GM19351 (cell line): ENCODE measurements around the gene PTPRN2.

Source experiments
- ATAC-seq: cut with Tn5 transposase; IDR thresholded peaks from one replicate; pipeline ENCODE4 v1.9.1; 2021; ENCODE audit warnings: mild to moderate bottlenecking, moderate library complexity; ENCODE audit not compliant: unreplicated experiment

PTPRN2 gene

GRCh38 chr7:158017111-158018097, 570.2 kb downstream of the PTPRN2 start:
- no peak for ATAC-seq

DNA sequence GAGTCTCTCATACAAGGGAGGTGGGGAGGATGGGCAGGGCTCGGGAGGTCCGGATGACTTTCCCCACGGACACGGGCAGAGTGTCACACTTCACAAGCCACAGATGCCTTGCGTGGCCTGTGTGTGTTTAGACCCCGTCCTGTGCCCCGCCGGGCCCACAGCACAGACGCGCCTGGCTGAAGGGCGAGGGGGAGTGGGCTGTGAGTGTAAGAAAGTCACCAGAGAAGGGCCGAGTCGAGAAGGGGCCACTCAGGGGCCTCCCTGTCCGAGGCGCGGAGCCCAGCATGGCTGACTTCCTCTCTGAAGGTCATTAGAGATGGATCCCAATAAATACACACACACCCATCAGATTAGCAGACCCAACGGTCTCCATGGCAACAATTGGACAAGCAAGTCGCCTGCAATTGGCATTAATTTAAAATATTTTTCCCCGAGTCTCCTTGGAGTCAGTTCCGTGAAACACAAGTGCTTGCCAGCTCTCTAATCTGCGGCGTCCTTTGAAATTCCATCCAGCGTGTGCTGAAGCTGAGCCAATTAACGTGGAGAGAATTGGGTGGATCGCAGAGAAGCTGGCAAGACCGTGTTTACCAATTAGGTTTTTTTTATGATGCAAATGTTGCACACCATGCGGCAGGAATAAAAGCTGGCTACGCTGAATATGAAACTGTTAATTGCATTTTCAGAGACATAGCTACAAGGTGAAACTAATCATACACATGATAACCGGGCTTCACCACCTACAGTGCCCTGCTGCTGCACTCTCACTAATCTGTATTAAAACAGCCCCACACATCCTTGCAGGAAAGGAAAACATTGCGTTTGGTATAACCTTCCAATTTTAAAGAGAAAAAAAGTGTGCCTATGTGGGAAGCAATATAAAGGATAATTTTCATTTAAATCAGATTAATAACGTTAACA, 571.2 kb downstream of the PTPRN2 start:
- ATAC-seq: no peak

DNA sequence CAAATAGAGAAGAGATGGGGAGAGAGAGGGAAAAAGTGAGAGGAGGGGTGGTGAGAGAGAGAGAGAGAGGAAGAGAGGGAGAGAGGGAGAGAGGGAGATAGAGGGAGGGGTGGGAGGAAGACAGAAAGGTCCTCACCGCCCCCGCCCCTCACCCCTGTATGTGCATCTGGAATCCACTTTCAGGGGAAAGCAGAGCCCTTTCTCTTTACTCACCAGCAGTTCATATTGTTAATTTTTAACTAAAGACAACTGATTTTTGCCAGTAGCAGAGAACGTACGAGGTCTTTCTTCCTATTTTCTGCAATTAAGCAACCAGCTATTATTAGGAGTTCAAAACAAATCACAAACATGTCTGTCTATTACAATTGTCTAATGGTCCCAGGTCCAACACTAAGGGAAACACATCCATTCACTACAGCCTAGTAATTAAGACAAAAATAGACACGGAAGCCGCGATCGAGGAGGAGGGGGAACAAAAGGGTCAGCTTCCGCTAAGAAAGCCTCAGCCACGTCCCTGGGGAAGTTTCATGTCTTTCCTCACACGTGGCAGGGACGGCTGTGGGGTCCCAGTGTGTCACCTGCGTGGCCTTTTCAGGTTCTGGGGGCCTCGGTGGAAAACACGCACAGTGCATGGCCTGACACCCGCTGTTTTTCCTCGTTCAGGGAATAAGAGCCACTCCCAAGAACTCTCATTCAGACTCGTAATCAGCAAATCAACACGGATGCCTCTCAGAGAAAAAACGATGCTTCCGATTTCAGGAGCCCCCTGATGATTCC, 572.0 kb downstream of the PTPRN2 start:
- no peak for ATAC-seq

DNA sequence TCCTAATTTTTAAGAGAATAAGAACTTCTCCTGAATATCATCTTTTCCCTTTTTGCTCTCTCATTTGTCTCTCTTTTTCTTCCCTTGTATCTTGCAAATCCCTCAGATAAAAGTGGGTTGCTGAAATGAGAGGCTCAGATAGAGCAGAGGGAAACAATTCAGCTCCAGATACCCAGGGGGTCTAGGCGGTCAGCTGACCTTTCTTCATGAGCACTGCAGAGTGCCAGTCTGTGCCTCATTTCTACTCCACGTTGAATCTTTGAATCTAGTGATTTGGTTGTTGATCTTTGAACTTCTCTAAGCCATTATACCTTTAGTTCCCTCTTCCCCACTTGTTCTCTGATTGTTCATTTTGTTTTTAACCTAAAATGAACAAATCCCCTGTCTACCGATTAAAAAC, 572.6 kb downstream of the PTPRN2 start:
- no peak for ATAC-seq

DNA sequence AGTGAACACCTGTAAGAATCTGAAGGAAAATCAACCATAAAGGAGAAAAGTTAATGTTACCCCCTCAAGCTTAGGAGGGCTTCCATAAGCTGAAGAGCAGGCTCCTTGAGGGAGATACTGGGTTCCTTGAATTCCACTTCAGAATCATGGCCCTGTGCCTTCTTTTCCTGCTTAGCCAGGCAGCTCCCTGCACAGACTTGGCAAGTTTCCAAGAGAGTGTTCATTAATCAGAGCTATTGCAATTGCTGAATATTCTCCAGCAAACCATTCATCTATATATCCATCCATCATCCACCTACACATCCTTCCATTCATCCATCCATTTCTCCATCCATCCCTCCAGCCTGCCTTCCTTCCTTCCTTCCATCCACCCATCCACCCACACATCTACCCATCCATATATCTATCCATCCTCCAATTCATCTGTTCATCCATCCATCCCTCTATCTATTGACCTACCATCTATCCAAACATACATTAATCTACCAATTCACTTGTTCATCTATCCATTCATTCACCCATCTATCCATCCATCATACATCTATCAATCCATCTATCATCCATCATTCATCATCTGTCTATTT, 574.4 kb downstream of the PTPRN2 start:
- no peak for ATAC-seq

DNA sequence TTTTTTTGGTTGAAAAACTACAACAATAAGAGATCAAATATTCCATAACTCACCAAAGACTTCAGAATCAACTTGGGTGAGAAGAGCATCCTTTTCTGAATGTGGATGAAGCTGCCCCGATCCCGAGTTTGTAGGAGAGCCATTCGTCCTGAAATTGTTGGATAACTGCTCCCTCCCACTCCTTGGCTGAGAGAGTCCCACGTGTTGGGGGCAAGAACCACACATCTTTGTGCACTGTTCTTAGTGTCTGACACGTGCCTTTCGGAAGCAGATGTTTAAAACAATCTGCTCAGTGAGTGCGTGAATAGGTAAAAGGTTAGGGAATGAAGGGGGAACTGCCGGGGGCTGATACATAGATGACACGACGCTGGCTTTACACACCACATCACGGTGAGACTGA, 575.7 kb downstream of the PTPRN2 start:
- ATAC-seq: no peak

DNA sequence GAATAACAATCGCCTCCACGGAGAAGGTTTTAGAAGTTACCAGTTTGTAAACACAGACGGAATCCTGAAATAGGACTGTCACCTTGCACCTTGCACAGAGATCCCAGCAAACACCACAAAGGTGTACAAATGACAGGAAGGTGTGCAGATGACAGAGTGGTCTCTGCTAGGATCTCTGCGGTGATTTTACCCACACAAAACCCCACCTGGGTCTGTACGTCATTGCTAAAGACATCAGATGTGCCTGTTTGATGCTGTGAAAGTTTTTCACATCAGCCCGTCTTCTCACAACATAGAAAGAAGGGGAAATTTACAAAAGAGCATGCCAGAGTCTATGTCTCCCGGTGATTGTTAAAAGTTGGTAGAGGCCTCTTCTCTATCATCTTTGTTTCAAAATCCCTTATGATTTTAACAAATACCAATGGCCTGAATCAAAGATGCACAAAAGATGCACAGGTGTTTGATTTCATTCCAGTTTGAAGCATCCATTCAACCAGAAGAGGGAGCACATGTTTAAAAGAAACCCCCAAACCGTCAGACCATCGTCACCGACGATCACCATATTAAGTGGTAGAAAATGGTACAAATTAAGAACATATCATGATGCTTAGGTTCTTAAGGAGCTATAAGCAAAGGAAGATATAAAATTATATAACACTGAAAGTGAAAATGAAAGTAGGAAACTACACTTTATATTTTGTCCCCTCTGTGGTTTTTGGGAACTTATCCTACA, 576.5 kb downstream of the PTPRN2 start:
- ATAC-seq: no peak

DNA sequence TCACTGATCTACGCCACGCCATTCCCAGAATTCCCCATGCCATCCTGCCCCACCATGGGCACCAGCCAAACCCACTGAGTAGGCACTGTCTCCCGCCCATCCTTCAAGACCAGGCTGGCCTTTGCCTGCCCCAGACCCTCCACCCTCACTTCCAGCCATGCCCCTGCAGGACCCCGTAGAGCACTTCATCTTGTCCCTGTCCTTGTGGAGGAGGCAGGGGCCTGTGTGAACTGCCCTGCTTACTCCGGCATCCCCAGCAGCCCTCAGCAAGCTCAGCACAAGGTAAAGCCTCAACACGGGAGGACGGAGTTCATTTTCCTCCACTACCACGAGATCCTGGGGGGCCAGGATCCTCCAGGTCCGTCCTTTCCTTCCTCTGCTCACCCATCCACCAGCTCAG, 577.7 kb downstream of the PTPRN2 start:
- no peak for ATAC-seq

GRCh38 chr7:158008267-158008666, 579.4 kb downstream of the PTPRN2 start:
- no peak for ATAC-seq

DNA sequence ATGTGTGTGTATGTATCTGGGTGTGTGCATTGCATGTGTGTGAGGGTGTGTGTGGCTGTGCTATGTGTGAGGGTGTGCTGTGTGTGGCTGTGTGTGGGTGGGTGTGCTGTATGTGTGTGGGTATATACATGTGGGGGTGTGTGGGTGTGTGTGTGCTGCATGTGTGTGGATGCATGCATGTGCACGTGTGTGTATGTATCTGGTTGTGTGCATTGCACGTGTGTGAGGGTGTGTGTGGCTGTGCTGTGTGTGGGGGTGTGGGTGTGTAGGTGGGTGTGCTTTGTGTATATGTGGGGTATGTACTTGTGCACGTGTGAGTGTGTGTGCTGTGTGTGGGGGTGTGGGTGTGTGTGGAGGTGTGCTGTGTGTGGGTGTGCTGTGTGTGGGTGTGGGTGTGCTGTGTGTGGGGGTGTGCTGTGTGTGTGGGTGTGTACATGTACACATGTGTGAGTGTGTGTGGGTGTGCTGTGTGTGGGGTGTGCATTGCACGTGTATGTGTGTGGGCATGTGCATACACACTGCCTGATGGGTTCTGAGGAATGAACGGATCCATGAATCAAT, 579.8 kb downstream of the PTPRN2 start:
- ATAC-seq: no peak

DNA sequence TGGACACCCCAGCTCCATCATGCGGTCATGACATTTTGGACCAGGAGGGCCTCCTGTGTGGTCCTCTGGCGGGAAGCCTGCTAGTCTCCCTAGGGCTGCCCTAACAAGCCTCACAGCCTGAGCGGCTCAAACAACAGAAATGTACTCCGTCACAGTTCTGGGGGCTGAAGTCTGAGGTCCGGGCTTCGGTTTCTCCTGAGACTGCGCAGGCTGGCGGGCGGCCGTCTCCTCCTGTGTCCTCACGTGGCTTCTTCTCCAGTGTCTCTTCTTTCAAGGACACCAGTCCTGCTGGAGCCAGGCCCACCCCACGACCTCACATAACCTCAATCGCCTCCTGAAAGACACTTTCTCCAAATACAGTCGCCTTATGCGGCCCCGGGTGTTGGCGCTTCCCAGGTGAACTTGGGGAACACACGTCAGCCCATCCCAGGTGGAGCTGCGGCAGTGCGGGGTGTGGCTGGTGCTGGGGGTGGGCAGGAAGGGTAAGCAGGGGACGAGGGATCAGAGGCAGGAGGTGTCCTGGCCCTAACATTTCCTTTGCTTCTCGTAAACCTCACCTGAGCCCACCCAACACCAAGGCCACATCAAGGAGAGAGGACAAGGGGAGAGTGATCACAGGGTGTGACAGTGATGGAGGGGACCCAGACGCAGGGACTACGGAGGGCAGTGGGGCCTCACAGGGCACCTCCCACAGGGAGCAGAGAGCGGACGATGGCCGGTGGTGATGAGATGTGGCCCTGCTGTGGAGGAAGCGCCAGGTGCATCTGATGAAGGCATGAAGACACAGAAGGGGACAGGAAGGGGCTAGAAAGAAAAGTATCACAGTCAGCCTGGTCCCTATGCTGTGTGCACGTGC, 580.6 kb downstream of the PTPRN2 start:
- ATAC-seq: no peak

- no peak for ATAC-seq
Observed at GRCh38 chr7:158005531-158005930, 582.1 kb downstream of the PTPRN2 start.

DNA sequence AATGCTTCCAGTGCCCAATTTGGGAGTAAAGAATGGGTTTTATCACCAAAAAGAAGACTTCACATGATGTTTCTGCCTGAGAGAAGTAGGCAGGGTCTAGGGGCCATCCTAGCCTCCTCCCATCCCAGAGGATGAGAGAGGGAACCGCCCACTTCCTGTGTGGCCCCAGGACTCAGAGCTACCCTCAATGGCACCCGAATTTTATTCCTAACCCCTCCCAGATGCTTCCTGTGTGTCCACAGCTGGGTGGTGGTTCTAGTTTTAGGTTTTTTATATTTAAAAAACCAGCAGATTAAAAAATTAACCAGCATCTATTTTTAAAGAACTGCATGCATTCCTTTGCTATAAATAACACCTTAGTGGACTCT, 583.5 kb downstream of the PTPRN2 start:
- ATAC-seq: no peak

GRCh38 chr7:158003441-158004122, 584.0 kb downstream of the PTPRN2 start:
- no peak for ATAC-seq

DNA sequence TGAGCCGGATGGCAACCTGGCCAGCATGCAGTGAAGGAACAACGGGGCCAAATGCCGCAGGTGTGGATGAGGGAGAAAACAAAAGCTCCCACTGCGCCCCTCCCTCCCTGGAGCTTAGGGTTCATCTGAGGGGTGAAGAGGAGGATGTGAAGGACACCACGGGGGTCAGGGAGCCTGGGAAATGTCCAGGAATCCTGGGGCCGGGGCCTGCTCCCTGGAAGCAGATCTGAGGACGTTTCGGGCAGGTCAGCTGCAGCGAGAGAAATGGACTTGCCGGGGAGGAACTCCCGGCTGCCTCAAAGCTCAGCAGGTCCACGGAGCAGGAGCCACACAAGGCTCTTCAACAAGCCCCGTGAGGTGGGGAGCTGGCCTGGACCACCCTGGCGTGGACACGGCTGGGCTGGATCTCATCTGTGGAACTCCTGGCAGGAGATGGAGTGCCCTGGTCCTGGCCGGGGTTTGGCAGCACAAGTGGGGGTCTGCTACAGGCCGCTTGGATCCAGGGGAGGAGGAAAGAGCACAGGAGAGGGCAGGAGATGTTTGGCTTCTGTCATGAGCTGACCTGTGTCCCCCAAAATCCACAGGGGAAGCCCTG, 585.0 kb downstream of the PTPRN2 start:
- no peak for ATAC-seq

DNA sequence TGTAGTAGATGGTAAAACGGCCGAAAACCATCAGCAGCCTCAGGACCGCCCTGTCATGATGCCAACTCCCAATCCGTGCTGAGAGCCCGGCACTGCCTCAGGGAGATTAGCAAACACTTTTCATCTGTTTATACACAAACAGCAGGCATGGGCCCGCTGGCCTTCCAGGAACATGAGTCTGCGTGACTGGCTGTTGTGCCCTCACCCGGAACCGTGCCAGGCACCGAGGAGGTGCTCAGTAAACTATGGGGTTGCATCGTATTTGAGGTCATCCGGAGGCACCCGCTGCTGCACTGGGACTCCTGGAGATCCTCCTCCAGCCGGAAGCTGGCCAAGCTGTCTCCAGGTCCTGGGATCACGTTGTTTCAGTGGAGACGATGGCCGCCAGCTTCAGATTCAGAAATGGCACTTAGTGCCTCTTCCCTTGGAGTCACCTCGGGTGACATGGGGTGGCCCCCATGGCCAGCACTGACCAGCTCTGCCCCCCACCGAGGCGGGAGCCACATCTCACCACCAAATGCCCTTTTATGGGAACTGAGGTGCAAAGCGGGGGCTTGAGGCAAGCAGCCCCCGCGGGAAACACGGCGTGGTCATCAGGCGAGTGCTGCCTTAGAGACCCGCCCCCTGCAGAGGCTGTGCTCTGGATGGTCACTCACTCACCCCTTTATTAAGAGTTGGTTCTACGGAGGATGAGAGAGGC, 585.9 kb downstream of the PTPRN2 start:
- ATAC-seq: no peak

- no peak for ATAC-seq
Observed at GRCh38 chr7:158001003-158001402, 586.6 kb downstream of the PTPRN2 start.
